Activated T-cell treated with anti-CD3 and anti-CD28 coated beads, Interleukin-2, amount 50 U/mL, for 4 hours (primary cell): ENCODE results near the gene TMPRSS6. TPM values are rescaled to one million over a fixed set of nuclear protein-coding genes. Genes with fewer than 3 reads are reported as not detected.

ENCODE experiments used
- ATAC-seq, 2 donors: fragments of 200-7000 bp; cut with Tn5 transposase; one replicate each; pipeline ENCODE4 v1.10.0; 2021
- DNase-seq: peaks from one replicate; pipeline ENCODE4 v3.0.0-alpha.2; 2020
- H3K27me3 Mint-ChIP-seq: one replicate; pipeline ENCODE4 v1.8.0; 2021; ENCODE audit warnings: low read depth, mixed read lengths
- H3K36me3 Mint-ChIP-seq: one replicate; pipeline ENCODE4 v1.8.0; 2022; ENCODE audit warnings: mixed read lengths; ENCODE audit not compliant: insufficient read depth
- H3K4me1 Mint-ChIP-seq: one replicate; pipeline ENCODE4 v1.8.0; 2021; ENCODE audit warnings: low read depth, mixed read lengths
- H3K4me3 Mint-ChIP-seq: one replicate; pipeline ENCODE4 v1.8.0; 2021; ENCODE audit warnings: mild to moderate bottlenecking, moderate library complexity, mixed read lengths
- H3K9me3 Mint-ChIP-seq: one replicate; pipeline ENCODE4 v1.8.0; 2021; ENCODE audit warnings: mixed read lengths
- total RNA-seq, 3 donors: library from RNA; stranded (reverse); gene quantifications; one replicate each; pipeline ENCODE4 v1.2.1, GENCODE V29; 2021

TMPRSS6 gene
- total RNA-seq, 3 donors from 2014 or later = 0.76 to 1.3 (median 0.89) TPM

DNA sequence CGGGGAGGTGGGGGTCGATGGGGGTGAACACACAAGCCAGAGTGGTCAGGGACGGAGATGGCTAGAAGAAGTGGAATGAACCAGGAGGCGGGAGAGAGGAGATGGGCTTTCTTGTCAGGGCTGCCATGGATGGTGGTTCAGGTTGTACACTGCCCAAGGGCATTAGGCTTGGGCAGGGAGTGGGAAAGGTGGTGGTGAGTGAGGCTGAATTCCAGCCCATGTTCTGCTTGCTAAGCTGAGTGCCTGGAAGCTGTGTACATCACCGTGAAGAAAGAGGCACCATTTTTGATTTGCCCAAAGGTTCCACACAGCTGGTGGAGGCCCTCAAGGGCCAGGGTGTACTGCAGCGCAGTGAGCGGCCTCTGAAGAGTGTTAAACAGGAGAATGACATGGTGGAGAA is 23.3 kb upstream of the TMPRSS6 start:
- ATAC-seq = no peak
- no peak for DNase-seq
- Mint-ChIP-seq H3K36me3 (peaks cover 43% of the 10 kb centered on the region), H3K9me3 (no peaks in the 10 kb centered on the region), H3K4me1 (peaks cover 12% of the 10 kb centered on the region), H3K4me3 (no peak overlapping the region), H3K27me3 (no peaks in the 10 kb centered on the region)

DNA sequence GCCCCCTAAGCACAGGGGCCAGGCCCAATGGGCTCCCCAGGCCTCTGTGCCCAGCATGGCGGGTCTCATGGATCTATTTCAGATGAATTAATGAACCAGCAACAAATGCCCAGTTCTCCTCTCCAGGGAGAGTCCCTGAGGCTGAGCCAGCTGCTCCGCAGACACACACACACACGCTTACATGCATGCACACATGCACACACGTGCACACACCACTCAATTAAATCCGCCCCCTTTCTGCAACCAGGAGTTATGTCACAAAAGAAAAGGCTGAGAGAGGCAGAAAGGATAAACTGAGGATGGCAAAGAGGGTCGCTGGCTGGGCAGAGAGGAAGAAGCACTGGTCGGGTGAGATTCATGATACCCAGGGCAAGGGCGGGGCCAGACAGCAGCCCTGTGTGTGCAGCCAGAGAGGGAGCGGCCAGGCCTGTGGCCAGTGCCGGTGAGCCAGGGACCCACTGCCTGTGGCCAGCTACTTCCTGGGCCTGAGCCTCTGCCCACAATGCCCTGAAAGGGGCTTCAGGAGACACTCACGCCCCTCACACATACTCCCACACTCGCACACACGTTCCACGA is 20.4 kb upstream of the TMPRSS6 start:
- no peak for ATAC-seq
- no peaks in the 10 kb centered on the region for H3K27me3 Mint-ChIP-seq
- no peak overlapping the region for H3K4me3 Mint-ChIP-seq
- peaks cover 41% of the 10 kb centered on the region for H3K36me3 Mint-ChIP-seq
- H3K4me1 Mint-ChIP-seq = peaks cover 6% of the 10 kb centered on the region
- DNase-seq = no peak
- no peaks in the 10 kb centered on the region for H3K9me3 Mint-ChIP-seq

DNA sequence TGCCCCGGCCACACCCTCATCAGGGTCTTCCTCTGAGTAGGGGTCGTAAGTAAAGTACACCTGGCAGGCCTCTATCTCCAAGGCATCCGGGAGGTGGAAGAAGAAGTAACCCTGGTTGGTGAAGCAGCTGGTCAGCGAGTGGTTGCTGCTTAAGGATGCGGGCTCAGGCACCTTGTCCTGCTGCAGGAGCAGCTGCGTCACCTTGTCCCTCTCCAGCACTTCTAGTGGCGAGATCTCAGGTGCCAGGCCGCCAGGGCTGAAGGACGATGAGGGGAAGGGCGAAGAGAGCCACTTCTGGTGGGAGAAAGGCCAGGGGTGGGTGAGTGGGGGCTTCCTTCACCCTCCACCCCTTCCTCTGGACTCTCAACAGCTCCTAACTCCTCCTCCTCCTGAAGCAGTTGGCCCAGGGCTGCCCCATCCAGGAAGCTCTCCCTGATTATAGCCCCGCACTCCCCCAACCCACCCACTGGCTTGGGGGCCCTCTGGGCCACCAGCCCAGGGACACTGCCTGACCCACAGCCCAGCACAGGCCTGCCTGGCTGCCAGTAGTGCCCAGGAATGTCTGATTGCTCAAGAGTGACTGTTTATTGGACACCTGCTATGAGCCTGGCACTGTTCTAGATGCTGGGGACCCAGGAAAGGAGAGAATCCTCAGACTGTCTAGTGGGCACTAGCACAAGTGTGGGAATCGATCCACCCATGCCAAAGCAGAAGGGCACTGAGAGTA is 19.2 kb upstream of the TMPRSS6 start:
- Mint-ChIP-seq H3K36me3 (peaks cover 35% of the 10 kb centered on the region), H3K9me3 (no peaks in the 10 kb centered on the region)
- no peak for DNase-seq

DNA sequence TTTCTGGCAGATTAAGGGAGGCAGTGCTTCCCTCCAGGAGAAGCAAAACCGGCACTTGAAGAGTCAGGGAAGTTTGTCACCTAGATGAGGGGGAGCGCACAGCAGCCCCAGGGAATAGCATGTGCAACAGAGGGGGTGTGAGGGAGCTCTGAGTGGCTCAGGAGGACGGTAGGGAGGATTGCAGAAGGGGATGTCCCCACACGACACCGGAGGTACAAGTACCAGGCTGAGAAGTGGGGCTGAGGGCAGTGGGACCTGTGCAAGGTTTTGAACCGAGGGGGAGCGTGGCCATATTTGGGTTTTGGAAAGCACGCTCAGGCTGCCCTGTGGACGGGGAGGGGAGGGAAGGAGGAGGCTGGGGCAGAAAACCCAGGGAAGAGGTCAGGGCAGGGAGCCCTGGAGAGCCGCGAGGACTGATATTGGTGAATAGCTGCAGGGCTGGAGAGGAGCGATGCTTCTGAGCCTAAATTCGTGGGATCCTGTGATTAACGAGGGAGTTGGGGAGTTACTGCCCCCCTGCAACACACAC is 17.9 kb upstream of the TMPRSS6 start:
- Mint-ChIP-seq H3K36me3 (peaks cover 29% of the 10 kb centered on the region), H3K4me3 (no peak overlapping the region), H3K4me1 (peaks cover 31% of the 10 kb centered on the region), H3K27me3 (no peaks in the 10 kb centered on the region), H3K9me3 (no peaks in the 10 kb centered on the region)
- DNase-seq (no peak), ATAC-seq (no peak)

More for the DNA sequence above, 19.2 kb upstream of the TMPRSS6 start:
- Mint-ChIP-seq H3K4me3 (no peak overlapping the region), H3K4me1 (peaks cover 18% of the 10 kb centered on the region), H3K27me3 (no peaks in the 10 kb centered on the region)
- ATAC-seq = no peak

DNA sequence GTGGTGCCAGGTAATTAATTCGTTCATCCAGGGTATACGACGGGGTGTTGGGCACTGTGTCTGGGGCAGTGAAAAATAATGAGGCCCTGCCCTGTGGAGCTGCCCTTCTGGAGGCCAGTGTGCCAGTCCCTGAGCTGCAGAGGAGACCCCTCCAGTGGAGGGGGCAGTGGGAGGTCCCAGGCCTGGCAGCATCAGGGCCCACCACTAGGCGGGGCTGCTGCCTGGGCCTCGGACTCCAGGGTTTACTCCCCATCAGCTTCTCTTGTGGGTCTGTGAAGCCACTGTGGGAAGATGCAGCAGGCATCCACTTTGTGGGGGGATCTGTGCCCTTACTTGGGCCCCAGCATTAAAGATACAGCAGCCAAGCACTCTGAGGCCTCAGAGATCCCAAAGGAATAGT is 17.4 kb upstream of the TMPRSS6 start:
- peaks cover 36% of the 10 kb centered on the region for H3K4me1 Mint-ChIP-seq
- H3K27me3 Mint-ChIP-seq = no peaks in the 10 kb centered on the region
- DNase-seq (no peak), ATAC-seq (no peak)
- no peak overlapping the region for H3K4me3 Mint-ChIP-seq
- H3K9me3 Mint-ChIP-seq = no peaks in the 10 kb centered on the region
- H3K36me3 Mint-ChIP-seq = peaks cover 24% of the 10 kb centered on the region

DNA sequence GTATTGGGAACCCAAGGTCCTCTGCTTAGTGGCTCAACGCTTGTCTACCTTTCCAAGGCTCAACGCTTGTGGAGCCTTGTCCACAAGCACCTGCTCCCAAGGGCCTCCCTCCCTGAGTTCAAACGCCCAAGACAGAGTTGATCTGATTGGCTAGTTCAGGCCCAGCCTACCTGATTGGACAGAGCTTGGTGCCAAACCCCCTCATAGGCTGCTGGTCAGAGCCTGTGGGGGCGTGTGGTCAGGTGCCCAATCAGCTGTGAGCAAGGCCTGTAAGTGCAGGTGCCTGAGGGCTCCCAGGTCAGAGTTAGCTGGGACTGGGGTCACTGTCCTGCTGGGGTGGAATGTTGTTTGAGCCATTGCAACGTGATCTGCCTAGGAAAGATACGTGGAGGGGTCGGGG is 16.9 kb upstream of the TMPRSS6 start:
- no peaks in the 10 kb centered on the region for H3K9me3 Mint-ChIP-seq
- H3K4me3 Mint-ChIP-seq = no peak overlapping the region
- no peak for DNase-seq
- H3K36me3 Mint-ChIP-seq = peaks cover 22% of the 10 kb centered on the region
- ATAC-seq = no peak
- no peaks in the 10 kb centered on the region for H3K27me3 Mint-ChIP-seq
- peaks cover 40% of the 10 kb centered on the region for H3K4me1 Mint-ChIP-seq

DNA sequence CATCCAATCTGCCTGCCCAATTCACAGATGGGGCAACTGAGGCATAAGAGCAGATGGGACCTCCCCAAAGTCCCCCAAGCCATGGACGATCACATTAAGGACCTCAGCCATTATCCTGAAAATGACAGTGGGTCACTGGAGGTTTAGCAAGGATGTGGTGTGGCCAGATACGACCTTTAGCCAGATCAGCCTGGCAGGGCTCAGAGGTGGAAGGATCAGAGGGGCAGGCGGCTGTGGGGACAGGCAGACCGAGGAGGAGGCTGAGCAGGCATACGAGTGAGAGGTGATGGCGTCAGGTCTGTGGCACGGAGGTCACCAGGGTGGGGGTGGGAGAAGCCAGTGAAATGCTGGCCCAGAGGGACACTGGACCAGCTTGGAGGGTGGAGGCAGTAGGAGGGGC is 14.1 kb upstream of the TMPRSS6 start:
- ATAC-seq (no peak), DNase-seq (no peak)
- H3K27me3 Mint-ChIP-seq = no peaks in the 10 kb centered on the region
- H3K36me3 Mint-ChIP-seq = peaks cover 16% of the 10 kb centered on the region
- H3K4me3 Mint-ChIP-seq = no peak overlapping the region
- H3K9me3 Mint-ChIP-seq = no peaks in the 10 kb centered on the region
- H3K4me1 Mint-ChIP-seq = peaks cover 60% of the 10 kb centered on the region

DNA sequence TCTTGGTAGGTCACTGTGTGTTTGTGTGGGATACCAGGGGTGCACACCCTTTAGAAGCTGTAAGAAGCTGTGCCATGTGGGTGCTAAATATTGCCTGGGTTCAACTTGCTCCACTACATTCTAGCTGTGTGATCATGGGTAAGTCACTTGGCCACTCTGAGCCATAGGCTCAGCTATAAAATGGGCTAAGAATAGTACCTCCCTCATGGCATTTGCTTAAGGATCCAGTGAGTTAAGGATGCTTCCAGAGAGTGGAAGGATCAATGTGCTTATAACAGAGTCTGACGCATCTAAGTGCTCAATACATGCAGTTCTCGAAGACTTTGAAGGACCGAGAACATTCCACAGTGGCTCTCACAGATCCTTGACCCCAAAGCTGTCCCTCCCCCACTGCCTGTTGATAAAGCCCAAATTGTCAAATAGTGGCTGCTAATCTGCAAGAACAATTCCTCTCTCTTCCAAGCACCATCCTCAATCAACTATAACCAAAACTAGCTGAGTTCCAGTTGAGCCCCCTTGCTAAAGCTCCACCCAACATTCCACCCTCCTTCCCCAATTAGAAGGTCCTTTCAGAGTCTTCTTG is 13.2 kb upstream of the TMPRSS6 start:
- no peak for DNase-seq
- Mint-ChIP-seq H3K4me1 (peaks cover 69% of the 10 kb centered on the region), H3K4me3 (peak overlapping the region; percentile 72), H3K9me3 (no peaks in the 10 kb centered on the region), H3K36me3 (peaks cover 14% of the 10 kb centered on the region), H3K27me3 (no peaks in the 10 kb centered on the region)
- no peak for ATAC-seq

DNA sequence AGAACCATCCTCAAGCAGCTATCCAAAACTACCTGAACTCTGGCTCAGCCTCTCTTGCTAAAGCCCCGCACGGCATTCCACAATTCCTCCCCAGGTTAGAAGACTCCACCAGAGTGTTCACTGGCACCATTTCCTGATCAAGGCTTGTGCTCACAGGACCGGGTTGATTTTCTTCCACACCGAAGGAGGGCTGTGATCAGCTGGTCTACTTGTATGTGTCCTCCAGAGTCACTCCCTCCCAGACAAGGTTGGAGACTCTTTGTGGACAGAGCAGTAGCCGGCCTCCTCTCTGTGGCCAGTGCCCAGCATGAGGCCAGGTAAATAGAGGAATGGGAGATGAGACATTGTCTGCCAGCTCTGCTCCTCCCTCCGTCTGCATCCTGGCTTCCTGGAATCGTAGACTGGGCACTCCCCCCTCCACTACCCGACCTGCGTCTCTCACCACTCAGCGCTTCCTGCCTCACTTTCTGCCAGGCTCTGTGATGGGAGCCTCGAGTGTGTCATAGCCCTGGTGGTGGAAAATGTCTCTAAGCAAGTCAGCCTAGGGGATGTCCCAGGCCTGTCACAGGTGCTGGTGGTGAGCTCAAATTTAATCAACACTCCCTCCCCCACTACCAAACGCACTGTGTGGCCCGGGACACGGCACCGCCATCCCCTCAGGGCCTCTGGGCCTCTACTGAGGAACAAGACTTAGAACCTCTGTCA is 12.5 kb upstream of the TMPRSS6 start:
- no peaks in the 10 kb centered on the region for H3K9me3 Mint-ChIP-seq
- no peaks in the 10 kb centered on the region for H3K27me3 Mint-ChIP-seq
- ATAC-seq (peak; percentile 98), DNase-seq (peak; percentile 91)
- H3K36me3 Mint-ChIP-seq = peaks cover 7% of the 10 kb centered on the region
- H3K4me3 Mint-ChIP-seq = peak overlapping the region; percentile 72
- peaks cover 67% of the 10 kb centered on the region for H3K4me1 Mint-ChIP-seq

DNA sequence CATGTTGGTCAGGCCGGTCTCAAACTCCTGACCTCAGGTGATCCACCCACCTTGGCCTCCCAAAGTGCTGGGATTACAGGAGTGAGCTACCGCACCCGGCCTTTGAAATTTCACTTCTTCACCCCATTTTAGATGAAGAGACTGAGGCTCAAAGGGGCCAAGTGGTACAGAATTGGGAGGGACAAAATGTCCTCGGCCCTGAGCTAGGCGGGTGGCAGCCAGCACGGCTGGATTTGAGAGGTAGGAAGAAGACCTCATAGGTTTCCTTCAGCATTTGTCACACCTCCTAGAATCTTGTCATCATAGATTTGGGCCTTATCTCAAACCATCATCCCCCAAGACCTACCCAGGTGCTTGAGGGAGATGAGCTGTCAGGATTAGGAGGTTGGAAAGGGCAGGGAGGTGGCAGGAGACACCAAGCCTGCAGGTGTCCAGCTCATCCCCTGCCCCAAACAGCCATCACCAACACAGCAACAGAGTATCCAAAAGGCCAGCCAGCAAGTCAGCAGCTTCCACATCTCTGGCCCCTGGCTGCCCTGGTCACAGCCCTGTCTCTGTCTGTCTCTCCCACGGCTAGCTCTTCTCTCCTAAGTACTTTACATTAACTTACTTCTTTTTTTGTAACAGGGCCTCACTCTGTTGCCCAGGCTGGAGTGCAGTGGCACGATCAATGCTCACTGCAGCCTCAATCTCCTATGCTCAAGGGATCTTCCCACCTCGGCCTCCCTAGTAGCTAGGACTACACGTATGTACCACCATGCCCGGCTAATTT is 11.2 kb upstream of the TMPRSS6 start:
- DNase-seq (no peak), ATAC-seq (no peak)
- Mint-ChIP-seq H3K4me3 (peak overlapping the region; percentile 51), H3K4me1 (peaks cover 65% of the 10 kb centered on the region), H3K27me3 (no peaks in the 10 kb centered on the region), H3K9me3 (no peaks in the 10 kb centered on the region), H3K36me3 (no peaks in the 10 kb centered on the region)

DNA sequence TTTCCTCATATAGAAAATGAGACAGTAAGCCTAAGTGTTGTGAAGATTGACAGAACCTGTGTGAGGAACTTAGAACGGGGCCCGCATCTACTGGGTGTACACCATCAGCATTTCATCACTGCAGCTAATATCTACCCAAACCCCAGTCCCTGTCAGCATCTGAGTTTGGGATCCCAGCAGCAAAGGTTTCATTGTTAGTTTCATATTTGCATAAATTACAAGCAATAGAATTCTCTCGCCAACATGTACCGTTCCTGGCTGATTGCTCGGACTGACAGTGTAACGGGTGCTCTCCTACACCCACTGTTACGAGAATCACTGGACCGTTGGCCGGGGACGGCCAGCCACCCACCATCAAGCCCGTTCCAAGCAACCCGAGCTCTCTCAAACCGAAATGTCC is 10.4 kb upstream of the TMPRSS6 start:
- H3K4me3 Mint-ChIP-seq = no peak overlapping the region
- no peaks in the 10 kb centered on the region for H3K36me3 Mint-ChIP-seq
- no peak for DNase-seq
- no peak for ATAC-seq
- H3K9me3 Mint-ChIP-seq = no peaks in the 10 kb centered on the region
- peaks cover 62% of the 10 kb centered on the region for H3K4me1 Mint-ChIP-seq
- H3K27me3 Mint-ChIP-seq = no peaks in the 10 kb centered on the region

DNA sequence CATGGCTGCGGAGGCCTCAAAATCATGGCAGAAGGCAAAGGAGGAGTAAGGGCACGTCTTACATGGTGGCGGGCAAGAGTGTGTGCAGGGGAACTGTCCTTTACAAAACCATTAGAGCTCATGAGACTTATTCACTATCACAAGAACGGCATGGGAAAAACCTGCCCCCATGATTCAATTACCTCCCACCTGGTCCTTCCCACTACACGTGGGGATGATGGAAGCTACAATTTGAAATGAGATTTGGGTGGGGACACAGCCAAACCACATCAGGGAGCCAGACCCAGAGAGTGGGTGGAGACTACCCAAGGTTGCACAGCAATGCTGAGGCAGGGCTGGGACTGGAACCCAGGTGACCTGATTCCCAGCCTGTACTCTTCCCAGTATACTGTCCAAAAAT is 8.6 kb upstream of the TMPRSS6 start:
- DNase-seq (no peak), ATAC-seq (no peak)
- no peaks in the 10 kb centered on the region for H3K27me3 Mint-ChIP-seq
- no peaks in the 10 kb centered on the region for H3K9me3 Mint-ChIP-seq
- H3K4me1 Mint-ChIP-seq = peaks cover 45% of the 10 kb centered on the region
- no peaks in the 10 kb centered on the region for H3K36me3 Mint-ChIP-seq
- H3K4me3 Mint-ChIP-seq = no peak overlapping the region

DNA sequence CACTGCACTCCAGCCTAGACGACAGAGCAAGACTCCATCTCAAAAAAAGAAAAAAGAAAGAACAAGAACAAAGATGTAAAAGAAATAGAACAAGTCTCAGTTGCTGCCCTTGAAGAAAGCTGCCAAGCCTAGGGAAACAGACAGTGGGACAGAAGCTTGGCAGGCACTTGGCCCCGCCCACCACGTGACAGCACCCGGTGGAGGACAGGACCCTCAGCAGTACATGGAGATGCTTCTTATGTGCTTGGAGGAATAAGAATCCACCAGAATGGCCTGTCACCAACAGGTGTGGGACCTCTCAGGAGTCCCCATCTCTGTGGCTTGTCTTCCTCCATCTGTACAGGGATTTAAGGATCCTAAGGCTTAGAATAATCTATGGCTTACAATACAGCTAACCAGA is 7.6 kb upstream of the TMPRSS6 start:
- Mint-ChIP-seq H3K27me3 (no peaks in the 10 kb centered on the region), H3K4me1 (peaks cover 35% of the 10 kb centered on the region), H3K9me3 (no peaks in the 10 kb centered on the region), H3K36me3 (no peaks in the 10 kb centered on the region), H3K4me3 (no peak overlapping the region)
- ATAC-seq (no peak), DNase-seq (no peak)

DNA sequence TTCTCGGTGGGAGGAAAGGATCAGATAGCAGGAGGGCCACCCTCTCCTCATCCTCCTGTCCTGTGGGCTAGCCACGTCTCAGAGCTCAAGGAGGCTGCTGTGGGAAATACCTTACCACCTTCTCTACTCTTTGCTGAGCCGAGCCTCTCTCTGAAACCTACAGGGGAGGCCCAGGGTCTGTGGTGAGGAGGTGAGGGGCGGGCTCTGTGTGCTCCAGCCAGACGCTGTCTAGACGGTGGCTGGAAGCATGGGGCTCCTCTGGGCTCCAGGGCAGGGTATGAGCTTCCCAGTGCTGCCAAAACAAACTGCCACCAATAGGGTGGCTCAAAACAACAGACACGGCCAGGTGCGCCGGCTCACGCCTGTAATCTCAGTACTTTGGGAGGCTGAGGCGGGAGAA is 5.5 kb upstream of the TMPRSS6 start:
- Mint-ChIP-seq H3K4me1 (peaks cover 19% of the 10 kb centered on the region), H3K9me3 (no peaks in the 10 kb centered on the region), H3K27me3 (no peaks in the 10 kb centered on the region), H3K36me3 (peaks cover 3% of the 10 kb centered on the region), H3K4me3 (no peak overlapping the region)
- peak in 1 of 2 donors; percentile 58 for ATAC-seq
- DNase-seq = no peak
